Activated CD4-positive, alpha-beta T cell treated with anti-CD3 and anti-CD28 coated beads, Interleukin-2, amount 50 U/mL, for 16 hours (primary cell): ENCODE measurements around the gene C1QTNF9.
"Not testable (repeated sequence)": the region's sequence is repeated elsewhere in the genome, so short reads cannot be mapped to it uniquely, and the experiment has no call there.

ENCODE experiments used
- DNase-seq: peaks from one replicate; pipeline ENCODE4 v3.0.0-alpha.2; 2020

The C1QTNF9 gene

GRCh38 chr13:24371273-24371672, 61.9 kb downstream of the C1QTNF9 start:
- not testable (repeated sequence) for DNase-seq
